AG09319 (cell line): ENCODE data around the gene RHBDF2.

ENCODE experiments used
- DNase-seq: peaks from one replicate; pipeline ENCODE4 v3.0.0-alpha.2; 2010; ENCODE audit warnings: low read depth; ENCODE audit errors: extremely low read depth
- CTCF ChIP-seq: IDR thresholded peaks from 2 replicates; pipeline ENCODE4 v1.5.1; 2011; ENCODE audit warnings: low read depth, mild to moderate bottlenecking, inconsistent platforms, low read length, moderate library complexity

Gene RHBDF2

GRCh38 chr17:76501018-76501826, at the start of gene RHBDF2:
TSS of gene RHBDF2 (minus strand) at chr17:76501423. CDS start at chr17:76481524, 19,899 bp downstream.
- no peak for DNase-seq
- TF ChIP-seq CTCF = no peak

- no peak for DNase-seq
- no peak for TF ChIP-seq CTCF
Measured at GRCh38 chr17:76549539-76549938, 48.3 kb upstream of the RHBDF2 start.

- DNase-seq = no peak
- TF ChIP-seq CTCF = no peak
Measured at GRCh38 chr17:76549215-76549518, 47.9 kb upstream of the RHBDF2 start.

GRCh38 chr17:76548378-76549214, 47.4 kb upstream of the RHBDF2 start:
- DNase-seq = no peak
- TF ChIP-seq CTCF = no peak

GRCh38 chr17:76547642-76548202, 46.5 kb upstream of the RHBDF2 start:
- no peak for TF ChIP-seq CTCF
- no peak for DNase-seq

GRCh38 chr17:76547183-76547641, 46.0 kb upstream of the RHBDF2 start:
- TF ChIP-seq CTCF = peak; percentile 76
- no peak for DNase-seq
